ENCODE results near the gene SORBS2. TPM values are rescaled to one million over a fixed set of nuclear protein-coding genes. Genes with fewer than 3 reads are reported as not detected.

Gene SORBS2
- total RNA-seq, 4 donors from 2014 or later: 33.4 to 286 (median 47.6) TPM

- Histone ChIP-seq H3K27me3 (no peaks in the 10 kb centered on the region), H3K9me3 (no peaks in the 10 kb centered on the region), H3K27ac (no peak overlapping the region), H3K36me3 (no peaks in the 10 kb centered on the region), H3K4me3 (no peak overlapping the region), H3K4me1 (no peaks in the 10 kb centered on the region)
- 75 to 80% methylated on average over 5 of the region's 5 CpGs for WGBS, 2 donors
- intact Hi-C loops (cut with DNase I): no loop called here
- TF ChIP-seq CTCF (IDR thresholded peaks at IDR 0.05) (no peak), POLR2A (IDR thresholded peaks at IDR 0.05) (no peak)
- DNase-seq: no peak
These were observed 19.3 kb upstream of the SORBS2 start for GRCh38 chr4:185831125-185831815.

GRCh38 chr4:185830263-185830994 is 18.4 kb upstream of the SORBS2 start:
- TF ChIP-seq CTCF (IDR thresholded peaks at IDR 0.05) (no peak), POLR2A (IDR thresholded peaks at IDR 0.05) (no peak)
- no peak for DNase-seq
- Histone ChIP-seq H3K27ac (no peak overlapping the region), H3K4me3 (no peak overlapping the region), H3K4me1 (peaks cover 0 to 8% (median 0%) of the 10 kb centered on the region in 3 donors), H3K9me3 (no peaks in the 10 kb centered on the region), H3K27me3 (no peaks in the 10 kb centered on the region), H3K36me3 (no peaks in the 10 kb centered on the region)
- WGBS, 2 donors: 64 to 75% methylated on average over 4 of the region's 4 CpGs
- intact Hi-C loops (cut with DNase I): no loop called here

GRCh38 chr4:185826381-185826780 is 14.4 kb upstream of the SORBS2 start:
- Histone ChIP-seq H3K27ac (peak overlapping the region in 2 of 4 donors; percentile 49 to 76), H3K36me3 (no peaks in the 10 kb centered on the region), H3K9me3 (no peaks in the 10 kb centered on the region), H3K27me3 (no peaks in the 10 kb centered on the region), H3K4me3 (no peak overlapping the region), H3K4me1 (peaks cover 0 to 21% (median 0%) of the 10 kb centered on the region in 3 donors)
- 0% methylated on average over 1 of the region's 1 CpG for WGBS, 2 donors
- intact Hi-C loops (cut with DNase I): no loop called here
- no peak for TF ChIP-seq CTCF (IDR thresholded peaks at IDR 0.05)
- TF ChIP-seq POLR2A (IDR thresholded peaks at IDR 0.05): no peak
- DNase-seq: no peak

GRCh38 chr4:185825737-185826136 is 13.7 kb upstream of the SORBS2 start:
- no peak for DNase-seq
- Histone ChIP-seq H3K9me3 (no peaks in the 10 kb centered on the region), H3K27ac (peak overlapping the region in 3 of 4 donors; percentile 24 to 76 (median 49)), H3K27me3 (no peaks in the 10 kb centered on the region), H3K36me3 (no peaks in the 10 kb centered on the region), H3K4me3 (no peak overlapping the region), H3K4me1 (peaks cover 0 to 21% (median 0%) of the 10 kb centered on the region in 3 donors)
- no peak for TF ChIP-seq CTCF (IDR thresholded peaks at IDR 0.05)
- TF ChIP-seq POLR2A (IDR thresholded peaks at IDR 0.05): no peak
- WGBS, 2 donors: 82 to 86% methylated on average over 6 of the region's 6 CpGs
- intact Hi-C loops (cut with DNase I): no loop called here

GRCh38 chr4:185822791-185823190 is 10.8 kb upstream of the SORBS2 start:
- no peak for TF ChIP-seq POLR2A (IDR thresholded peaks at IDR 0.05)
- no peak for TF ChIP-seq CTCF (IDR thresholded peaks at IDR 0.05)
- intact Hi-C loops (cut with DNase I): no loop called here
- Histone ChIP-seq H3K9me3 (no peaks in the 10 kb centered on the region), H3K27ac (no peak overlapping the region), H3K4me1 (peaks cover 0 to 26% (median 0%) of the 10 kb centered on the region in 3 donors), H3K4me3 (no peak overlapping the region), H3K27me3 (no peaks in the 10 kb centered on the region), H3K36me3 (no peaks in the 10 kb centered on the region)
- DNase-seq: no peak
- WGBS, 2 donors: 72 to 75% methylated on average over 10 of the region's 10 CpGs
